Endothelial cell of umbilical vein (primary cell): ENCODE data around the gene TBC1D16. TPM values are rescaled to one million over a fixed set of nuclear protein-coding genes. Genes with fewer than 3 reads are reported as not detected.

Experiments
- BruUV-seq: library from RNA; stranded (reverse); fragments of 400-500 nt; replicated peaks from 2 replicates; lab custom pipeline; 2021; lab: Mats Ljungman, UMichigan
- CTCF ChIA-PET: fragments of 300-600, 350-600 bp; sonication (Branson Sonifier 250); formaldehyde crosslinking; loops from one replicate; lab custom pipeline; 2021; ENCODE audit warnings: antibody characterized with exemption, inconsistent platforms; lab: Charles Lee
- POLR2A ChIA-PET: fragments of 300-600, 350-600 bp; sonication (Branson Sonifier 250); formaldehyde crosslinking; loops from one replicate; lab custom pipeline; 2021; ENCODE audit warnings: antibody characterized with exemption, inconsistent platforms; lab: Charles Lee
- DNase-seq: peaks from one replicate; pipeline ENCODE4 v3.0.0-alpha.2; 2011; ENCODE audit warnings: low read depth, low spot score
- FAIRE-seq: peaks from 2 replicates; lab custom pipeline; 2011; peaks lifted over from hg19 to GRCh38; lab: Jason Lieb, UNC
- H2AFZ ChIP-seq: 2 replicates; pipeline ENCODE4 v1.6.0; 2012; ENCODE audit warnings: low read depth, low read length, control low read depth, inconsistent platforms
- H3K27ac ChIP-seq: 2 replicates; pipeline ENCODE4 v1.5.1; 2011; ENCODE audit warnings: low read depth, mild to moderate bottlenecking, control low read depth, low read length, moderate library complexity; ENCODE audit not compliant: insufficient read depth
- H3K27me3 ChIP-seq, 2 experiments: 2 replicates each; pipeline versions ENCODE4 v1.6.0 to v1.6.1; 2011; ENCODE audit warnings: low read length in 2 of 2, mixed read lengths in 1 of 2; ENCODE audit not compliant: control insufficient read depth in 2 of 2, insufficient read depth in 2 of 2
- H3K36me3 ChIP-seq, 2 experiments: 2 replicates in 1 of 2; 3 replicates in 1 of 2; pipeline ENCODE4 v1.5.1; 2011; ENCODE audit warnings: low read length in 2 of 2, mild to moderate bottlenecking in 1 of 2, moderate library complexity in 1 of 2; ENCODE audit not compliant: control insufficient read depth in 2 of 2, insufficient read depth in 2 of 2; ENCODE audit errors: extremely low read depth in 1 of 2
- H3K4me1 ChIP-seq: 3 replicates; pipeline ENCODE4 v1.5.1; 2011; ENCODE audit warnings: mild to moderate bottlenecking, low read length; ENCODE audit not compliant: control insufficient read depth, insufficient read depth; ENCODE audit errors: extremely low read depth
- H3K4me2 ChIP-seq: 2 replicates; pipeline ENCODE4 v1.6.1; 2011; ENCODE audit warnings: low read length, control low read depth, mixed read lengths; ENCODE audit not compliant: insufficient read depth
- H3K4me3 ChIP-seq, 3 experiments: fragments of 200-600 bp in 1 of 3; sonication (generic), shearing (Covaris generic) in 1 of 3; replicated peaks in 1 of 3; 2 replicates each; pipeline ENCODE4 v1.5.1; 2011 to 2016; ENCODE audit warnings: control low read depth in 3 of 3, low read length in 3 of 3, mild to moderate bottlenecking in 2 of 3, inconsistent platforms in 1 of 3, low read depth in 1 of 3, moderate library complexity in 1 of 3; ENCODE audit not compliant: insufficient read depth in 1 of 3
- H3K79me2 ChIP-seq: 2 replicates; pipeline ENCODE4 v1.6.0; 2012; ENCODE audit warnings: low read length, inconsistent platforms; ENCODE audit not compliant: control insufficient read depth, insufficient read depth
- H3K9ac ChIP-seq: replicated peaks from 2 replicates; pipeline ENCODE3; 2011; ENCODE audit warnings: low read length, control low read depth; ENCODE audit not compliant: insufficient read depth; ENCODE audit errors: extremely low read depth
- H3K9me1 ChIP-seq: replicated peaks from 3 replicates; pipeline ENCODE4 v1.6.0; 2011; ENCODE audit warnings: mild to moderate bottlenecking, low read length; ENCODE audit not compliant: control insufficient read depth, insufficient read depth; ENCODE audit errors: extremely low read depth
- H3K9me3 ChIP-seq: replicated peaks from 2 replicates; pipeline ENCODE4 v1.5.1; 2012; ENCODE audit warnings: low read length, inconsistent platforms; ENCODE audit not compliant: control insufficient read depth, insufficient read depth
- H4K20me1 ChIP-seq: replicated peaks from 2 replicates; pipeline ENCODE3; 2011; ENCODE audit warnings: mild to moderate bottlenecking, low read length; ENCODE audit not compliant: control insufficient read depth, insufficient read depth; ENCODE audit errors: extremely low read depth
- FOS ChIP-seq: IDR thresholded peaks from 2 replicates; pipeline ENCODE4 v1.6.1; 2011; ENCODE audit warnings: mild to moderate bottlenecking, low read length, moderate library complexity, borderline replicate concordance; ENCODE audit not compliant: insufficient read depth
- JUN ChIP-seq: IDR thresholded peaks from 2 replicates; pipeline ENCODE4 v1.6.1; 2011; ENCODE audit warnings: borderline replicate concordance, low read depth; ENCODE audit not compliant: insufficient read length, insufficient read depth
- dilution Hi-C: fragments of 300-500 bp; cut with MboI; formaldehyde crosslinking; loops from one replicate; pipeline ENCODE4 v1.15.0; 2019; ENCODE audit warnings: low sequenced_read_pairs; ENCODE audit not compliant: extremely low pct_ligation_motif_present
- intact Hi-C: fragments of 100-400 bp; cut with micrococcal nuclease; formaldehyde crosslinking; loops from one replicate; pipeline ENCODE4 v1.10.0; 2022
- polyA plus RNA-seq, 4 experiments: library from polyadenylated mRNA; depleted of rRNA in 3 of 4; stranded (reverse) in 3 of 4; unstranded in 1 of 4; fragments of >200 nt; gene quantifications; 2 replicates each; pipeline versions ENCODE4 v1.2.1 to v1.2.3, GENCODE V29; 2011 to 2012; ENCODE audit warnings: missing spikeins in 1 of 4
- total RNA-seq: library from RNA; stranded (reverse); gene quantifications from 2 replicates; pipeline ENCODE4 v1.2.3, GENCODE V29; 2021
- TF ChIP-seq, protein P1 (sequence below), 2 donors: IDR thresholded peaks; 1 replicate in 1 of 2; 2 replicates in 1 of 2; pipeline ENCODE4 v1.5.1; 2011; ENCODE audit warnings: low read length in 2 of 2, mild to moderate bottlenecking in 2 of 2, moderate library complexity in 2 of 2, control low read depth in 1 of 2, inconsistent platforms in 1 of 2, low read depth in 1 of 2; ENCODE audit not compliant: insufficient read depth in 1 of 2; ENCODE audit errors: extremely low read depth in 1 of 2

The TBC1D16 gene
- total and polyA plus RNA-seq, 2 donors (not counting 3 experiments of a cell fraction or from before 2014, with no cell fraction given), result 12.9 to 48.6 TPM

DNA sequence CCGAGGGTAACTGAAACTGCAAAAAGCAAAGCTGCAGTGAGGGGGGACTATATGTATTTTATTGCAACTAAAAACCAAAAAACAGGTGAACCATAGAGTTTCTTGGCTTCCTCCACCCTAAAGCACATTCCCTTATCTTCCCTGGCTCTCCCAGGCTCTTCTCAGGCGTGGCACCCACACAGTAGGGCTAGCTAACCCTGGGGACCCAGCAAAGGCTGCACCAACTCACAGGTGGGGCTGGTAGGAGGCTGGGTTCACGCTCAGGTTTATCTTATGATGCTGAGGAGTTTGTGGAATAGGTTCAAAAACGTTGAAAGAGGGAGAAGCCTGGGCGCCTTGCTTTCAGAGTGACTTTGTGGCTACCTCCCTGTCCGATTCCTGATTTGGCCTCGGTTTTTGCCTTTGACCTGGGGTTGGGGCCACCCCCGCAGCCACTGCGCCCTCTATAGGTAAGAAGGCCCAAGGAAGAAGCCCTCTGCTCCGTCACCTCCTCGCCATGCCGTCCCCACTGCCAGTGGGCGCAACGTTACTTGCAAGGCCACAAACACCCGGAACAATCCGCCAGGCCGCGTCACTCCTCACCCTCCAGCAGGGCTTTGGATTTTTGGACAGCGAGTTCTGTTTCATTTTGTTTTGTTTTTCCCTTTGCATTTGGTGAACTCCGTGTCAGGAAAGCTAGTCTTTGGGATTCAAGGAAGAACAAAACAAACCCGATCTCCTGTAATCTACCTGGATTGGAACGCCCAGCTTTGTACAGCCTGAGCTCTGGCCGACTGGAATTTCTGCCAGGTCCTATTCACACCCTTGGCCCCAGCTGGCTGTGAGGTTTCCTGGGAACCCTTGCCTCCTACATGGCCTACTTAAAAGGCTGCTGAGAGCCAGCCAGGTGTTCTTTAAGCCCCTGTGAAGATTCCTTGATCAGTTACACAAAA, 60.8 kb downstream of the TBC1D16 start:
- H3K79me2 ChIP-seq, result no peaks in the 10 kb centered on the region
- no peaks in the 10 kb centered on the region for H3K27me3 ChIP-seq
- TF ChIP-seq, protein P1, sequence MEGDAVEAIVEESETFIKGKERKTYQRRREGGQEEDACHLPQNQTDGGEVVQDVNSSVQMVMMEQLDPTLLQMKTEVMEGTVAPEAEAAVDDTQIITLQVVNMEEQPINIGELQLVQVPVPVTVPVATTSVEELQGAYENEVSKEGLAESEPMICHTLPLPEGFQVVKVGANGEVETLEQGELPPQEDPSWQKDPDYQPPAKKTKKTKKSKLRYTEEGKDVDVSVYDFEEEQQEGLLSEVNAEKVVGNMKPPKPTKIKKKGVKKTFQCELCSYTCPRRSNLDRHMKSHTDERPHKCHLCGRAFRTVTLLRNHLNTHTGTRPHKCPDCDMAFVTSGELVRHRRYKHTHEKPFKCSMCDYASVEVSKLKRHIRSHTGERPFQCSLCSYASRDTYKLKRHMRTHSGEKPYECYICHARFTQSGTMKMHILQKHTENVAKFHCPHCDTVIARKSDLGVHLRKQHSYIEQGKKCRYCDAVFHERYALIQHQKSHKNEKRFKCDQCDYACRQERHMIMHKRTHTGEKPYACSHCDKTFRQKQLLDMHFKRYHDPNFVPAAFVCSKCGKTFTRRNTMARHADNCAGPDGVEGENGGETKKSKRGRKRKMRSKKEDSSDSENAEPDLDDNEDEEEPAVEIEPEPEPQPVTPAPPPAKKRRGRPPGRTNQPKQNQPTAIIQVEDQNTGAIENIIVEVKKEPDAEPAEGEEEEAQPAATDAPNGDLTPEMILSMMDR (IDR thresholded peaks at IDR 0.05; ENCODE audit: extremely low read depth in 1 of 2, insufficient read depth in 1 of 2, low read depth in 1 of 2, low read length in 2 of 2), result peak in 1 of 2 donors; percentile 14
- no peak for TF ChIP-seq FOS
- TF ChIP-seq JUN, result no peak
- dilution Hi-C loops (no loop called here), intact Hi-C loops (no loop called here)
- no peak for DNase-seq
- no peaks in the 10 kb centered on the region for H4K20me1 ChIP-seq
- ChIA-PET CTCF (interaction anchor here (0.6 to 1.1 kb wide), 4 partner anchors 19 to 229 kb away, joined by 3 to 5 read pairs (median 4); no protein-coding TSS in a partner anchor), POLR2A (no interaction called here)
- H3K9me1 ChIP-seq, result no peaks in the 10 kb centered on the region
- H3K36me3 ChIP-seq, result peaks cover 0 to 16% of the 10 kb centered on the region in 2 experiments
- H2AFZ ChIP-seq, result no peak overlapping the region
- H3K4me1 ChIP-seq, result no peaks in the 10 kb centered on the region
- H3K9me3 ChIP-seq, result no peaks in the 10 kb centered on the region
- H3K4me2 ChIP-seq, result no peak overlapping the region
- no peak overlapping the region for H3K27ac ChIP-seq
- no TSS peak for BruUV-seq
- H3K9ac ChIP-seq, result no peak overlapping the region
- H3K4me3 ChIP-seq, result no peak overlapping the region
- FAIRE-seq, result no peak
